HepG2 (cell line): ENCODE data around the gene PPP1R12C. TPM values are rescaled to one million over a fixed set of nuclear protein-coding genes. Genes with fewer than 3 reads are reported as not detected.

Source experiments
- ATAC-seq: fragments of 200-7000 bp; cut with Tn5 transposase; 3 replicates; pipeline ENCODE4 v1.9.1; 2020; ENCODE audit warnings: mild to moderate bottlenecking, moderate library complexity
- BruUV-seq: library from RNA; stranded (reverse); fragments of 400-500 nt; replicated peaks from 2 replicates; lab custom pipeline; 2021; lab: Mats Ljungman, UMichigan
- CTCF ChIA-PET: fragments of 300-600 bp; formaldehyde crosslinking; extraction: SDS; loops from one replicate; lab custom pipeline; 2021; ENCODE audit warnings: low total read pairs, inconsistent platforms, low intra/inter-chr PET ratio; lab: Yijun Ruan, JAX
- POLR2A ChIA-PET: fragments of 350-600 bp; sonication (Branson Sonifier 250); formaldehyde crosslinking; loops from one replicate; lab custom pipeline; 2020; ENCODE audit warnings: antibody characterized with exemption, inconsistent platforms; lab: Yijun Ruan, JAX
- DNase-seq: peaks from one replicate; pipeline ENCODE4 v3.0.0-alpha.2; 2015; ENCODE audit warnings: low spot score
- FAIRE-seq: peaks from 3 replicates; lab custom pipeline; 2011; peaks lifted over from hg19 to GRCh38; lab: Jason Lieb, UNC
- H2AFZ ChIP-seq: one replicate; pipeline ENCODE4 v1.6.1; 2011; ENCODE audit warnings: low read length, inconsistent platforms
- H3K27ac ChIP-seq: fragments of 300-600 bp; 3 replicates; pipeline ENCODE4 v1.8.0; 2011; ENCODE audit warnings: mixed run types, mild to moderate bottlenecking, mixed read lengths, low read length, inconsistent platforms; ENCODE audit not compliant: insufficient read depth; ENCODE audit errors: extremely low read length
- H3K27me3 ChIP-seq, 2 experiments: fragments of 200-600 bp in 1 of 2; 2 replicates in 1 of 2; 3 replicates in 1 of 2; pipeline versions ENCODE4 v1.6.0 to v1.8.0; 2011; ENCODE audit warnings: low read length in 2 of 2, mild to moderate bottlenecking in 2 of 2, moderate library complexity in 2 of 2, inconsistent platforms in 1 of 2; ENCODE audit not compliant: insufficient read depth in 2 of 2, control insufficient read depth in 1 of 2
- H3K36me3 ChIP-seq, 2 experiments: fragments of 200-600 bp in 1 of 2; replicated peaks in 1 of 2; 2 replicates in 1 of 2; 3 replicates in 1 of 2; pipeline versions ENCODE4 v1.5.1 to v1.8.0; 2011; ENCODE audit warnings: low read length in 2 of 2, inconsistent platforms in 1 of 2; ENCODE audit not compliant: insufficient read depth in 2 of 2, control insufficient read depth in 1 of 2
- H3K4me1 ChIP-seq: 2 replicates; pipeline ENCODE4 v1.5.1; 2012; ENCODE audit warnings: low read length, inconsistent platforms; ENCODE audit not compliant: insufficient read depth
- H3K4me2 ChIP-seq: 2 replicates; pipeline ENCODE4 v1.6.0; 2011; ENCODE audit warnings: low read depth, low read length, inconsistent platforms
- H3K4me3 ChIP-seq, 3 experiments: fragments of 200-600 bp in 1 of 3; sonication (generic), shearing (Covaris generic) in 1 of 3; replicated peaks in 1 of 3; 2 replicates each; pipeline ENCODE4 v1.5.1; 2011 to 2016; ENCODE audit warnings: low read length in 3 of 3, inconsistent platforms in 2 of 3, low read depth in 2 of 3, mild to moderate bottlenecking in 2 of 3, control low read depth in 1 of 3, mixed read lengths in 1 of 3; ENCODE audit not compliant: insufficient read depth in 1 of 3
- H3K79me2 ChIP-seq: one replicate; pipeline ENCODE4 v1.6.1; 2011; ENCODE audit warnings: low read length, inconsistent platforms; ENCODE audit not compliant: insufficient read depth
- H3K9ac ChIP-seq: 2 replicates; pipeline ENCODE4 v1.6.0; 2011; ENCODE audit warnings: mild to moderate bottlenecking, low read depth, low read length, inconsistent platforms; ENCODE audit not compliant: insufficient read depth
- H3K9me3 ChIP-seq: 2 replicates; pipeline ENCODE4 v1.5.1; 2012; ENCODE audit warnings: mild to moderate bottlenecking, low read length
- H4K20me1 ChIP-seq: 2 replicates; pipeline ENCODE4 v1.6.0; 2011; ENCODE audit warnings: inconsistent platforms, mild to moderate bottlenecking, low read length, moderate library complexity; ENCODE audit not compliant: insufficient read depth
- ATF7 ChIP-seq, 2 experiments: fragments of 450-650 bp in 1 of 2; sonication (generic) in 1 of 2; formaldehyde crosslinking in 1 of 2; IDR thresholded peaks; 2 replicates each; pipeline versions ENCODE4 v1.4.0 to v1.6.1; 2016 to 2020; ENCODE audit warnings: antibody characterized with exemption in 1 of 2, mild to moderate bottlenecking in 1 of 2, missing genetic modification reagents in 1 of 2
- ATF7-NPFF ChIP-seq: sonication (generic); formaldehyde crosslinking; IDR thresholded peaks from 2 replicates; pipeline ENCODE4 v1.8.1; 2023; ENCODE audit warnings: mild to moderate bottlenecking, low read depth, missing genetic modification reagents, moderate library complexity
- DMAP1 ChIP-seq: IDR thresholded peaks from 2 replicates; pipeline ENCODE4 v1.6.1; 2016
- E2F5 ChIP-seq: sonication (generic); formaldehyde crosslinking; conservative IDR thresholded peaks from 2 replicates; pipeline ENCODE4 v1.4.0; 2020; ENCODE audit warnings: missing genetic modification reagents
- FOXO1 ChIP-seq: sonication (generic); formaldehyde crosslinking; IDR thresholded peaks from 2 replicates; pipeline ENCODE4 v1.4.0; 2020; ENCODE audit warnings: missing genetic modification reagents
- GABPB1 ChIP-seq: IDR thresholded peaks from 2 replicates; pipeline ENCODE4 v1.6.1; 2016; ENCODE audit warnings: mild to moderate bottlenecking, missing genetic modification reagents, moderate library complexity, missing compliant biosample characterization
- GATAD1 ChIP-seq: IDR thresholded peaks from 2 replicates; pipeline ENCODE4 v1.6.1; 2016; ENCODE audit warnings: missing genetic modification reagents, missing compliant biosample characterization
- HMGA1 ChIP-seq: sonication (generic); formaldehyde crosslinking; conservative IDR thresholded peaks from 2 replicates; pipeline ENCODE4 v1.4.0; 2020; ENCODE audit warnings: missing genetic modification reagents
- MAFF ChIP-seq: IDR thresholded peaks from 2 replicates; pipeline ENCODE4 v1.6.1; 2011; ENCODE audit warnings: low read depth, low read length, improper control_type of control experiment
- POLR2AphosphoS5 ChIP-seq: IDR thresholded peaks from 2 replicates; pipeline ENCODE4 v1.6.1; 2012; ENCODE audit warnings: low read depth, low read length
- PTBP1 ChIP-seq: fragments of 200-400 bp; formaldehyde crosslinking; IDR thresholded peaks from 2 replicates; pipeline ENCODE4 v1.6.1; 2018; ENCODE audit warnings: low read length, low read depth; ENCODE audit not compliant: poor library complexity, severe bottlenecking
- TFE3 ChIP-seq: IDR thresholded peaks from 2 replicates; pipeline ENCODE4 v1.6.1; 2016
- TMF1 ChIP-seq: sonication (generic); formaldehyde crosslinking; IDR thresholded peaks from 2 replicates; pipeline ENCODE4 v1.8.1; 2022; ENCODE audit warnings: low read depth, missing genetic modification reagents
- ZBTB1 ChIP-seq: sonication (generic); formaldehyde crosslinking; IDR thresholded peaks from 2 replicates; pipeline ENCODE4 v1.4.0; 2020; ENCODE audit warnings: missing genetic modification reagents, borderline replicate concordance
- ZFY ChIP-seq: sonication (generic); formaldehyde crosslinking; IDR thresholded peaks from 2 replicates; pipeline ENCODE4 v1.4.0; 2020; ENCODE audit warnings: missing genetic modification reagents
- ZNF678 ChIP-seq: sonication (generic); formaldehyde crosslinking; IDR thresholded peaks from 2 replicates; pipeline ENCODE4 v1.4.0; 2020; ENCODE audit warnings: mild to moderate bottlenecking, missing genetic modification reagents
- ZNF691 ChIP-seq: sonication (generic); formaldehyde crosslinking; IDR thresholded peaks from 2 replicates; pipeline ENCODE4 v1.4.0; 2020; ENCODE audit warnings: missing genetic modification reagents, low read depth, mild to moderate bottlenecking, borderline replicate concordance
- ZNF777 ChIP-seq: sonication (generic); formaldehyde crosslinking; IDR thresholded peaks from 2 replicates; pipeline ENCODE4 v1.4.0; 2020; ENCODE audit warnings: missing genetic modification reagents
- ZNF816 ChIP-seq: sonication (generic); formaldehyde crosslinking; IDR thresholded peaks from 2 replicates; pipeline ENCODE4 v1.8.0; 2022; ENCODE audit warnings: missing genetic modification reagents, mild to moderate bottlenecking, borderline replicate concordance
- ZNF83 ChIP-seq: sonication (generic); formaldehyde crosslinking; IDR thresholded peaks from 2 replicates; pipeline ENCODE4 v1.4.0; 2020; ENCODE audit warnings: missing genetic modification reagents, mild to moderate bottlenecking, borderline replicate concordance
- ZSCAN21 ChIP-seq: sonication (generic); formaldehyde crosslinking; IDR thresholded peaks from 2 replicates; pipeline ENCODE4 v1.8.0; 2022; ENCODE audit warnings: mild to moderate bottlenecking, missing genetic modification reagents, moderate library complexity, borderline replicate concordance
- ZSCAN25 ChIP-seq: sonication (generic); formaldehyde crosslinking; IDR thresholded peaks from 2 replicates; pipeline ENCODE4 v1.8.0; 2022; ENCODE audit warnings: mild to moderate bottlenecking, missing genetic modification reagents
- WGBS: methylation state at CpG from one replicate; pipeline ENCODE4 v1.1.6; 2017; ENCODE audit warnings: low lambda C conversion rate; 5-methylcytosine and 5-hydroxymethylcytosine counted together
- in situ Hi-C: cut with HindIII; loops from 2 replicates; pipeline ENCODE4 v1.10.0; 2017; ENCODE audit warnings: low pct_unique_long_range_greater_than_20kb; ENCODE audit not compliant: extremely low pct_ligation_motif_present
- intact Hi-C: fragments of 100-400 bp; cut with micrococcal nuclease; formaldehyde crosslinking; loops from one replicate; pipeline ENCODE4 v1.10.0; 2022; ENCODE audit not compliant: unreplicated experiment
- polyA plus RNA-seq, 8 experiments: library from polyadenylated mRNA; depleted of rRNA in 3 of 8; stranded (reverse) in 7 of 8; unstranded in 1 of 8; fragments of >200 nt; fragmentation: Illumina TruSeq in 4 of 8; extraction: Trizol in 4 of 8; gene quantifications; 2 replicates each; pipeline versions ENCODE4 v1.2.1 to v1.2.3, GENCODE V29; 2011 to 2016; ENCODE audit warnings: low read depth in 4 of 8, missing spikeins in 1 of 8, mixed read lengths in 1 of 8; ENCODE audit not compliant: insufficient read depth in 1 of 8
- total RNA-seq, 5 experiments: library from RNA; depleted of rRNA; stranded (reverse); fragments of >200 nt; fragmentation: Illumina TruSeq; extraction: Trizol; gene quantifications; 2 replicates each; pipeline ENCODE4 v1.2.3, GENCODE V29; 2016; ENCODE audit warnings: low read depth in 1 of 5

Gene PPP1R12C
- total and polyA plus RNA-seq, 2 of the 13 experiments (the other 11 are each of a cell fraction or from before 2014, with no cell fraction given), result 29.7 to 30.3 TPM

GRCh38 chr19:55080968-55081769 is 36.3 kb downstream of the PPP1R12C start:
- peak; percentile 53 for DNase-seq
- ChIA-PET POLR2A (interaction anchor here (1.0 to 1.9 kb wide), 3 partner anchors 12 to 75 kb away, joined by 3 to 11 read pairs (median 6); partner anchors contain the start of gene RDH13), CTCF (no interaction called here)
- in situ Hi-C loops (no loop called here), intact Hi-C loops (no loop called here)
- BruUV-seq, result no TSS peak
- WGBS, result 8% methylated on average over 27 of the region's 60 CpGs
- peak overlapping the region; percentile 65 for H2AFZ ChIP-seq
- peak; percentile 77 for ATAC-seq
- no peaks in the 10 kb centered on the region for H3K36me3 ChIP-seq
- peaks cover 1 to 12% of the 10 kb centered on the region in 2 experiments; a peak in 2 of 5 replicates for H3K27me3 ChIP-seq
- no peak overlapping the region for H3K27ac ChIP-seq
- H3K4me3 ChIP-seq, result peak overlapping the region; percentile 58 to 83 (median 69)
- no peaks in the 10 kb centered on the region for H3K79me2 ChIP-seq
- H3K4me2 ChIP-seq, result peak overlapping the region; percentile 100
- H3K9ac ChIP-seq, result peak overlapping the region; percentile 52
- FAIRE-seq, result no peak
- peaks cover 22% of the 10 kb centered on the region; the same call in 1 of the 2 replicates for H3K4me1 ChIP-seq
- H3K9me3 ChIP-seq, result no peaks in the 10 kb centered on the region
- no peaks in the 10 kb centered on the region for H4K20me1 ChIP-seq
- TF ChIP-seq TFE3 (CRISPR knock-in tag) (no peak), ZNF691 (0 out of 2 replicates have a peak, but pooled peaks have one; percentile 45), HMGA1 (no peak), TMF1 (CRISPR knock-in tag) (no peak), ZNF777 (CRISPR knock-in tag) (peak; percentile 45; the same call in 1 of the 2 replicates), ZFY (CRISPR knock-in tag) (peak; percentile 53), GABPB1 (CRISPR knock-in tag) (peak; percentile 70), ZSCAN25 (peak; percentile 42; the same call in 1 of the 2 replicates), ATF7-NPFF (CRISPR knock-in tag) (peak; percentile 26; the same call in 1 of the 2 replicates), MAFF (no peak), E2F5 (CRISPR knock-in tag) (no peak), FOXO1 (CRISPR knock-in tag) (0 out of 2 replicates have a peak, but pooled peaks have one; percentile 23), PTBP1 (no peak), POLR2AphosphoS5 (peak; percentile 48), GATAD1 (CRISPR knock-in tag) (0 out of 2 replicates have a peak, but pooled peaks have one; percentile 20), ZBTB1 (CRISPR knock-in tag) (no peak), ZSCAN21 (CRISPR knock-in tag) (peak; percentile 36; the same call in 1 of the 2 replicates), ZNF83 (CRISPR knock-in tag) (no peak), ZNF678 (CRISPR knock-in tag) (peak; percentile 52; the same call in 1 of the 2 replicates), DMAP1 (CRISPR knock-in tag) (0 out of 2 replicates have a peak, but pooled peaks have one; percentile 1), ZNF816 (CRISPR knock-in tag) (no peak), ATF7 (IDR thresholded peaks at IDR 0.05) (no peak), ATF7 (CRISPR knock-in tag; IDR thresholded peaks at IDR 0.05) (0 out of 2 replicates have a peak, but pooled peaks have one; percentile 35)
